ES-I3 (cell line): ENCODE results near the gene NCF1.
"Not testable (repeated sequence)": the region's sequence is repeated elsewhere in the genome, so short reads cannot be mapped to it uniquely, and the experiment has no call there.

ENCODE experiments used
- H3K36me3 ChIP-seq: 2 replicates; pipeline ENCODE4 v1.6.1; 2013; ENCODE audit warnings: mild to moderate bottlenecking, low read length, control low read depth, moderate library complexity; ENCODE audit not compliant: insufficient read depth
- H3K4me1 ChIP-seq: 2 replicates; pipeline ENCODE4 v1.6.1; 2013; ENCODE audit warnings: mild to moderate bottlenecking, control low read depth, low read length; ENCODE audit not compliant: insufficient read depth
- H3K9ac ChIP-seq: 2 replicates; pipeline ENCODE4 v1.6.1; 2013; ENCODE audit warnings: low read depth, mild to moderate bottlenecking, low read length, moderate library complexity
- H3K9me3 ChIP-seq: 2 replicates; pipeline ENCODE4 v1.6.1; 2013; ENCODE audit warnings: mild to moderate bottlenecking, low read length, moderate library complexity; ENCODE audit not compliant: control insufficient read depth, insufficient read depth

The NCF1 gene

DNA sequence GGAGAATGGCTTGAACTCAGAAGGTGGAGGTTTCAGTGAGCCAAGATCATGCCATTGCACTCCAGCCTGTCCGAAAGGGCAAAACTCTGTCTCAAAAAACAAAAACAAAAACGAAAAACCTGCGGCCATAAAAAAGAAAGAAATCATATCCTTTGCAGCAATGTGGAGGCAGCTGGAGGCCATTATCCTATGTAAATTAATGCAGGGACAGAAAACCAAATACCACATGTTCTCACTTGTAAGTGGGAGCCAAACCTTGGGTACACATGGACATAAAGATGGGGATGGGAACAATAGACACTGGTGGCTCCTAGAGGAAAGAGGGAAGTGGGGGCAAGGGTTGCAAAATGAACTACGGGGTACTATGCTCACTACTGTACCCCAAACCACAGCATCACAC, 56.6 kb downstream of the NCF1 start:
- H3K36me3 ChIP-seq, H3K9ac ChIP-seq, H3K9me3 ChIP-seq, H3K4me1 ChIP-seq: not testable (repeated sequence)
